Measurements from ENCODE around the gene SULT4A1.
"Not testable (repeated sequence)": the region's sequence is repeated elsewhere in the genome, so short reads cannot be mapped to it uniquely, and the experiment has no call there.

DNA sequence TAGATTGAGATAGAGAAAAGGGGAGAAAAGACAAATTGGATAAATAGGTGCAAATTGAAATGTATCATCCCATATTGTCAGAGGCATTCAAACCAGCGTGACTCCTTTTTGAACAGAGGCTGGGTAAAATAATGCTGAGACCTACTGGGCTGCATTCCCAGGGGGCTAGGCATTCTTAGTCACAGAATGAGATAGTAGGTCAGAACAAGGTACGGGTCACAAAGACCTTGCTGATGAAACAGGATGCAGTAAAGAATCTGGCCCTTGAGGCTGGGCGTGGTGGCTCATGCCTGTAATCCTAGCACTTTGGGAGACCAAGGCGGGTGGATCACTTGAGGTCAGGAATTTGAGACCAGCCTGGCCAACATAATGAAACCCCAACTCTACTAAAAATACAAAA is 6.7 kb upstream of the SULT4A1 start:
- TF ChIP-seq, protein P1, sequence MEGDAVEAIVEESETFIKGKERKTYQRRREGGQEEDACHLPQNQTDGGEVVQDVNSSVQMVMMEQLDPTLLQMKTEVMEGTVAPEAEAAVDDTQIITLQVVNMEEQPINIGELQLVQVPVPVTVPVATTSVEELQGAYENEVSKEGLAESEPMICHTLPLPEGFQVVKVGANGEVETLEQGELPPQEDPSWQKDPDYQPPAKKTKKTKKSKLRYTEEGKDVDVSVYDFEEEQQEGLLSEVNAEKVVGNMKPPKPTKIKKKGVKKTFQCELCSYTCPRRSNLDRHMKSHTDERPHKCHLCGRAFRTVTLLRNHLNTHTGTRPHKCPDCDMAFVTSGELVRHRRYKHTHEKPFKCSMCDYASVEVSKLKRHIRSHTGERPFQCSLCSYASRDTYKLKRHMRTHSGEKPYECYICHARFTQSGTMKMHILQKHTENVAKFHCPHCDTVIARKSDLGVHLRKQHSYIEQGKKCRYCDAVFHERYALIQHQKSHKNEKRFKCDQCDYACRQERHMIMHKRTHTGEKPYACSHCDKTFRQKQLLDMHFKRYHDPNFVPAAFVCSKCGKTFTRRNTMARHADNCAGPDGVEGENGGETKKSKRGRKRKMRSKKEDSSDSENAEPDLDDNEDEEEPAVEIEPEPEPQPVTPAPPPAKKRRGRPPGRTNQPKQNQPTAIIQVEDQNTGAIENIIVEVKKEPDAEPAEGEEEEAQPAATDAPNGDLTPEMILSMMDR (IDR thresholded peaks at IDR 0.05), result not testable (repeated sequence)
- not testable (repeated sequence) for TF ChIP-seq POLR2A (IDR thresholded peaks at IDR 0.05)

All from body of pancreas (tissue), 4 donors.